Spleen (tissue), 11 donors: ENCODE results near the gene SH2D3C. TPM values are rescaled to one million over a fixed set of nuclear protein-coding genes. Genes with fewer than 3 reads are reported as not detected.
A peak's percentile ranks its signal among the peaks of the same experiment; 100 is the strongest.

Source experiments
- DNase-seq: peaks from one replicate; pipeline ENCODE4 v3.0.0-alpha.2; 2020
- H3K27ac ChIP-seq, 8 donors: fragments of 200-600 bp; sonication (generic) in 7 of 8; 1 replicate in 4 of 8; 2 replicates in 4 of 8; pipeline versions ENCODE4 v1.5.0 to v1.8.0; 2016 to 2021; ENCODE audit warnings: inconsistent platforms in 4 of 8, mild to moderate bottlenecking in 4 of 8, moderate library complexity in 1 of 8
- H3K27me3 ChIP-seq, 7 donors: fragments of 200-600 bp; sonication (generic) in 6 of 7; replicated peaks in 1 of 7; 1 replicate in 4 of 7; 2 replicates in 3 of 7; pipeline versions ENCODE4 v1.5.0 to v1.8.0; 2016 to 2021; ENCODE audit warnings: inconsistent platforms in 3 of 7, mild to moderate bottlenecking in 1 of 7
- H3K36me3 ChIP-seq, 6 donors: fragments of 200-600 bp; sonication (generic) in 5 of 6; 1 replicate in 4 of 6; 2 replicates in 2 of 6; pipeline versions ENCODE4 v1.5.0 to v1.8.0; 2016 to 2021; ENCODE audit warnings: inconsistent platforms in 2 of 6
- H3K4me1 ChIP-seq, 6 donors: fragments of 200-600 bp; sonication (generic) in 5 of 6; 1 replicate in 3 of 6; 2 replicates in 3 of 6; pipeline versions ENCODE4 v1.5.0 to v1.8.0; 2016 to 2021; ENCODE audit warnings: inconsistent platforms in 3 of 6
- H3K4me3 ChIP-seq, 8 donors: fragments of 200-600 bp; sonication (generic) in 7 of 8; 1 replicate in 4 of 8; 2 replicates in 4 of 8; pipeline versions ENCODE4 v1.5.0 to v1.8.0; 2016 to 2021; ENCODE audit warnings: inconsistent platforms in 4 of 8, mild to moderate bottlenecking in 4 of 8, moderate library complexity in 2 of 8
- H3K9me3 ChIP-seq, 8 donors: fragments of 200-600 bp; sonication (generic) in 7 of 8; 1 replicate in 4 of 8; 2 replicates in 4 of 8; pipeline versions ENCODE4 v1.5.0 to v1.8.0; 2016 to 2021; ENCODE audit warnings: inconsistent platforms in 4 of 8
- CTCF ChIP-seq, 11 experiments: fragments of 200-600 bp in 7 of 11; fragments of 450-650 bp in 4 of 11; sonication (generic) in 4 of 11; IDR thresholded peaks in 8 of 11; conservative IDR thresholded peaks in 3 of 11; 1 replicate in 7 of 11; 2 replicates in 4 of 11; pipeline versions ENCODE4 v1.4.0 to v1.8.0; 2016 to 2021; ENCODE audit warnings: antibody characterized with exemption in 11 of 11, inconsistent platforms in 4 of 11, mild to moderate bottlenecking in 1 of 11
- POLR2A ChIP-seq, 3 donors: fragments of 450-650 bp; IDR thresholded peaks; one replicate each; pipeline ENCODE4 v1.5.1; 2017; ENCODE audit warnings: antibody characterized with exemption in 3 of 3, mild to moderate bottlenecking in 1 of 3
- POLR2AphosphoS5 ChIP-seq, 3 donors: sonication (generic); formaldehyde crosslinking; IDR thresholded peaks; one replicate each; pipeline ENCODE4 v1.5.1; 2017; ENCODE audit warnings: antibody characterized with exemption in 3 of 3
- WGBS, 5 donors: extraction: QIAGEN DNeasy Blood & Tissue Kit in 3 of 5; methylation state at CpG; one replicate each; pipeline versions ENCODE4 v1.1.5 to v1.1.7; 2013 to 2018; 5-methylcytosine and 5-hydroxymethylcytosine counted together
- intact Hi-C: fragments of 100-400 bp; cut with DNase I; formaldehyde crosslinking; loops from one replicate; pipeline ENCODE4 v1.15.0; 2023; ENCODE audit warnings: low total_unique reads
- polyA plus RNA-seq, 3 donors: library from polyadenylated mRNA; stranded (reverse); fragments of 200-250 nt; gene quantifications; one replicate each; pipeline ENCODE4 v1.2.1, GENCODE V29; 2013
- total RNA-seq, 7 donors: library from RNA; depleted of rRNA in 3 of 7; stranded (reverse); fragments of >200 nt in 3 of 7; fragmentation: NEBNext Ultra II Directional in 4 of 7; extraction: Animal tissue kit (Norgen Biotek cat#: 25700) in 4 of 7; gene quantifications; one replicate each; pipeline versions ENCODE4 v1.1.0 to v1.2.1, GENCODE V29; 2016 to 2021
- donor health status: healthy with polysubstance abuse.
- donor health status: DM: no; HTN: no; CAD: no; lungs with moderate emphysema.
- donor health status: DM: no; HTN: no; CAD: no.
- donor health status: Bipolar disorder and iron deficiency.
- donor health status: healthy.
- donor health status: DM: no; HTN: no; CAD: no.
- donor health status: DM: yes; HTN: yes; CAD: no.

SH2D3C gene
- total and polyA plus RNA-seq, 10 donors, result 27.0 to 85.4 (median 50.9) TPM

- H3K9me3 ChIP-seq, result no peaks in the 10 kb centered on the region
- no peak overlapping the region for H3K4me3 ChIP-seq
- H3K27ac ChIP-seq, result peak overlapping the region in 4 of 8 donors; percentile 14 to 53 (median 28)
- no peaks in the 10 kb centered on the region for H3K27me3 ChIP-seq
- peaks cover 0 to 100% (median 79%) of the 10 kb centered on the region in 6 donors for H3K36me3 ChIP-seq
- no peak for TF ChIP-seq POLR2A (IDR thresholded peaks at IDR 0.05)
- no peak for TF ChIP-seq CTCF (IDR thresholded peaks at IDR 0.05 in 8 of 11, conservative IDR thresholded peaks at IDR 0.05 in 3 of 11)
- peak in 2 of 3 donors; percentile 59 to 80 for TF ChIP-seq POLR2AphosphoS5 (IDR thresholded peaks at IDR 0.05)
- 90 to 95% (median 93%) methylated on average over 14 to 19 of the region's 19 CpGs for WGBS, 5 donors
- H3K4me1 ChIP-seq, result peaks cover 0 to 63% (median 24%) of the 10 kb centered on the region in 6 donors
- no peak for DNase-seq
- intact Hi-C loops, result no loop called here
These were observed 34.6 kb upstream of the SH2D3C start for GRCh38 chr9:127812936-127813675.

GRCh38 chr9:127812011-127812410 lies 33.5 kb upstream of the SH2D3C start:
- peaks cover 0 to 100% (median 80%) of the 10 kb centered on the region in 6 donors for H3K36me3 ChIP-seq
- DNase-seq, result no peak
- H3K27ac ChIP-seq, result no peak overlapping the region
- no peak overlapping the region for H3K4me3 ChIP-seq
- H3K4me1 ChIP-seq, result peaks cover 0 to 58% (median 20%) of the 10 kb centered on the region in 6 donors
- WGBS, 5 donors, result 81 to 90% (median 83%) methylated on average over 6 of the region's 6 CpGs
- intact Hi-C loops, result no loop called here
- TF ChIP-seq CTCF (IDR thresholded peaks at IDR 0.05 in 8 of 11, conservative IDR thresholded peaks at IDR 0.05 in 3 of 11) (no peak), POLR2AphosphoS5 (IDR thresholded peaks at IDR 0.05) (peak in 1 of 3 donors; percentile 28), POLR2A (IDR thresholded peaks at IDR 0.05) (no peak)
- H3K27me3 ChIP-seq, result no peaks in the 10 kb centered on the region
- no peaks in the 10 kb centered on the region for H3K9me3 ChIP-seq

GRCh38 chr9:127810378-127811187 lies 32.1 kb upstream of the SH2D3C start:
- Histone ChIP-seq H3K27ac (peak overlapping the region in 5 of 8 donors; percentile 3 to 45 (median 36)), H3K4me3 (no peak overlapping the region), H3K36me3 (peaks cover 0 to 100% (median 71%) of the 10 kb centered on the region in 6 donors), H3K4me1 (peaks cover 0 to 57% (median 20%) of the 10 kb centered on the region in 6 donors), H3K27me3 (no peaks in the 10 kb centered on the region), H3K9me3 (no peaks in the 10 kb centered on the region)
- intact Hi-C loops, result no loop called here
- 94 to 98% (median 95%) methylated on average over 9 to 10 of the region's 10 CpGs for WGBS, 5 donors
- TF ChIP-seq POLR2AphosphoS5 (IDR thresholded peaks at IDR 0.05), result peak in 1 of 3 donors; percentile 38
- no peak for TF ChIP-seq CTCF (IDR thresholded peaks at IDR 0.05 in 8 of 11, conservative IDR thresholded peaks at IDR 0.05 in 3 of 11)
- DNase-seq, result no peak
